SK-N-SH treated with all-trans-retinoic acid at 6 μM for 48 hours (cell line): ENCODE measurements around the gene LAPTM4A.

ENCODE experiments used
- ATAC-seq: fragments of 200-7000 bp; cut with Tn5 transposase; 3 replicates; pipeline ENCODE4 v1.9.1; 2020; ENCODE audit warnings: mild to moderate bottlenecking, moderate library complexity
- ARNTL ChIP-seq: fragments of 450-650 bp; formaldehyde crosslinking; IDR thresholded peaks from 2 replicates; pipeline ENCODE4 v1.5.0; 2020; ENCODE audit warnings: low read depth, mild to moderate bottlenecking, moderate library complexity, borderline replicate concordance
- BACH2 ChIP-seq: fragments of 250-450 bp; sonication (Bioruptor Pico); IDR thresholded peaks from 2 replicates; pipeline ENCODE4 v1.9.0; 2021; ENCODE audit warnings: mild to moderate bottlenecking, borderline replicate concordance
- CSDC2 ChIP-seq: fragments of 250-450 bp; sonication (Bioruptor Pico); IDR thresholded peaks from 2 replicates; pipeline ENCODE4 v1.5.0; 2020; ENCODE audit warnings: mild to moderate bottlenecking, moderate library complexity
- CSRNP3 ChIP-seq: fragments of 250-450 bp; sonication (Bioruptor Pico); IDR thresholded peaks from 2 replicates; pipeline ENCODE4 v1.5.1; 2021; ENCODE audit warnings: mild to moderate bottlenecking, moderate library complexity
- ESRRG ChIP-seq: fragments of 250-450 bp; sonication (Bioruptor Pico); IDR thresholded peaks from 2 replicates; pipeline ENCODE4 v1.6.1; 2021; ENCODE audit warnings: mild to moderate bottlenecking
- GLIS3 ChIP-seq: fragments of 250-450 bp; sonication (Bioruptor Pico); IDR thresholded peaks from 2 replicates; pipeline ENCODE4 v1.5.0; 2020; ENCODE audit warnings: mild to moderate bottlenecking, moderate library complexity
- ISL1 ChIP-seq: fragments of 250-450 bp; sonication (Bioruptor Pico); IDR thresholded peaks from 2 replicates; pipeline ENCODE4 v2.1.2; 2022; ENCODE audit warnings: mild to moderate bottlenecking, moderate library complexity
- OSR1 ChIP-seq: fragments of 250-450 bp; sonication (Bioruptor Pico); IDR thresholded peaks from 2 replicates; pipeline ENCODE4 v1.8.0; 2022; ENCODE audit warnings: moderate library complexity, mild to moderate bottlenecking, inconsistent platforms
- PATZ1 ChIP-seq: fragments of 250-450 bp; sonication (Bioruptor Pico); IDR thresholded peaks from 2 replicates; pipeline ENCODE4 v1.8.0; 2020; ENCODE audit warnings: mild to moderate bottlenecking, moderate library complexity, borderline replicate concordance
- POU6F1 ChIP-seq: fragments of 250-450 bp; sonication (Bioruptor Pico); IDR thresholded peaks from 2 replicates; pipeline ENCODE4 v1.8.0; 2021; ENCODE audit warnings: low read depth, mild to moderate bottlenecking, moderate library complexity, borderline replicate concordance
- PPARA ChIP-seq: fragments of 250-450 bp; sonication (Bioruptor Pico); IDR thresholded peaks from 2 replicates; pipeline ENCODE4 v1.5.0; 2020; ENCODE audit warnings: mild to moderate bottlenecking, borderline replicate concordance
- SNAI2 ChIP-seq: fragments of 250-450 bp; sonication (Bioruptor Pico); IDR thresholded peaks from 2 replicates; pipeline ENCODE4 v1.5.0; 2020; ENCODE audit warnings: mild to moderate bottlenecking, moderate library complexity
- TSHZ2 ChIP-seq: fragments of 250-450 bp; sonication (Bioruptor Pico); IDR thresholded peaks from 2 replicates; pipeline ENCODE4 v1.5.0; 2020; ENCODE audit warnings: mild to moderate bottlenecking, moderate library complexity
- ZC3H10 ChIP-seq: fragments of 250-450 bp; sonication (Bioruptor Pico); IDR thresholded peaks from 2 replicates; pipeline ENCODE4 v1.5.1; 2021; ENCODE audit warnings: mild to moderate bottlenecking, moderate library complexity
- ZFP3 ChIP-seq: fragments of 250-450 bp; sonication (Bioruptor Pico); IDR thresholded peaks from 2 replicates; pipeline ENCODE4 v1.5.0; 2020; ENCODE audit warnings: mild to moderate bottlenecking, moderate library complexity
- ZNF565 ChIP-seq: fragments of 450-650 bp; formaldehyde crosslinking; conservative IDR thresholded peaks from 2 replicates; pipeline ENCODE4 v1.5.0; 2020; ENCODE audit warnings: low read depth, mild to moderate bottlenecking, moderate library complexity
- ZNF70 ChIP-seq: fragments of 450-650 bp; formaldehyde crosslinking; IDR thresholded peaks from 2 replicates; pipeline ENCODE4 v1.5.0; 2020; ENCODE audit warnings: mild to moderate bottlenecking, moderate library complexity
- ZNF8 ChIP-seq: fragments of 450-650 bp; formaldehyde crosslinking; IDR thresholded peaks from 2 replicates; pipeline ENCODE4 v1.5.0; 2020; ENCODE audit warnings: mild to moderate bottlenecking, moderate library complexity

Gene LAPTM4A

GRCh38 chr2:20052861-20053281 lies 1.4 kb upstream of the LAPTM4A start:
- peak; percentile 52 for ATAC-seq
- TF ChIP-seq TSHZ2 (CRISPR knock-in tag): no peak
- TF ChIP-seq ZNF565 (CRISPR knock-in tag): no peak
- TF ChIP-seq PATZ1: no peak
- TF ChIP-seq PPARA (CRISPR knock-in tag): no peak
- TF ChIP-seq BACH2: no peak
- no peak for TF ChIP-seq ISL1
- no peak for TF ChIP-seq ZC3H10
- no peak for TF ChIP-seq ESRRG (CRISPR knock-in tag)
- no peak for TF ChIP-seq SNAI2
- TF ChIP-seq OSR1: no peak
- no peak for TF ChIP-seq ZFP3
- TF ChIP-seq ZNF70: no peak
- no peak for TF ChIP-seq ARNTL (CRISPR knock-in tag)
- no peak for TF ChIP-seq CSRNP3 (CRISPR knock-in tag)
- TF ChIP-seq GLIS3 (CRISPR knock-in tag): no peak
- no peak for TF ChIP-seq CSDC2 (CRISPR knock-in tag)

GRCh38 chr2:20052229-20052851 lies 912 bp upstream of the LAPTM4A start:
- ATAC-seq: peak; percentile 0; the same call in 1 of the 3 replicates
- TF ChIP-seq PPARA (CRISPR knock-in tag): no peak
- TF ChIP-seq ZNF8 (CRISPR knock-in tag): peak; percentile 2; the same call in 1 of the 2 replicates
- TF ChIP-seq ISL1: 0 out of 2 replicates have a peak, but pooled peaks have one; percentile 18
- TF ChIP-seq ESRRG (CRISPR knock-in tag): 0 out of 2 replicates have a peak, but pooled peaks have one; percentile 3
- 0 out of 2 replicates have a peak, but pooled peaks have one; percentile 34 for TF ChIP-seq SNAI2
- TF ChIP-seq ARNTL (CRISPR knock-in tag): 0 out of 2 replicates have a peak, but pooled peaks have one; percentile 47
- TF ChIP-seq PATZ1: no peak

GRCh38 chr2:20050646-20051531 lies 539 bp downstream of the LAPTM4A start:
- peak; percentile 16 for ATAC-seq

More at GRCh38 chr2:20050646-20051531, 539 bp downstream of the LAPTM4A start:
- TF ChIP-seq POU6F1 (CRISPR knock-in tag): no peak
- no peak for TF ChIP-seq CSRNP3 (CRISPR knock-in tag)
- TF ChIP-seq ZC3H10: no peak
- peak; percentile 39; the same call in 1 of the 2 replicates for TF ChIP-seq ZFP3
- TF ChIP-seq ZNF70: 0 out of 2 replicates have a peak, but pooled peaks have one; percentile 49
